AG04450 (cell line): ENCODE measurements around the gene CDH2. TPM values are rescaled to one million over a fixed set of nuclear protein-coding genes. Genes with fewer than 3 reads are reported as not detected.

ENCODE experiments used
- CTCF ChIA-PET: fragments of 300-600, 350-600 bp; formaldehyde crosslinking; extraction: SDS; loops from one replicate; lab custom pipeline; 2022; ENCODE audit warnings: antibody characterized with exemption, inconsistent platforms; lab: Charles Lee
- POLR2A ChIA-PET: fragments of 350-600 bp; formaldehyde crosslinking; extraction: SDS; loops from one replicate; lab custom pipeline; 2021; ENCODE audit warnings: antibody characterized with exemption, inconsistent platforms; lab: Yijun Ruan, JAX
- DNase-seq: peaks from one replicate; pipeline ENCODE4 v3.0.0-alpha.2; 2011; ENCODE audit warnings: low read depth, low spot score
- H3K27ac ChIP-seq: one replicate; pipeline ENCODE4 v1.5.1; 2012; ENCODE audit warnings: low read depth, low read length, control low read depth
- H3K27me3 ChIP-seq: one replicate; pipeline ENCODE4 v1.6.0; 2012; ENCODE audit warnings: low read length; ENCODE audit not compliant: control insufficient read depth, insufficient read depth
- H3K4me3 ChIP-seq: 2 replicates; pipeline ENCODE4 v1.5.1; 2011; ENCODE audit warnings: mild to moderate bottlenecking, low read depth, low read length, control low read depth
- H3K9me3 ChIP-seq: 2 replicates; pipeline ENCODE4 v1.5.1; 2012; ENCODE audit warnings: low read length; ENCODE audit not compliant: control insufficient read depth, insufficient read depth
- CTCF ChIP-seq: IDR thresholded peaks from 2 replicates; pipeline ENCODE4 v1.5.1; 2011; ENCODE audit warnings: low read depth, low read length, control low read depth, inconsistent platforms
- polyA plus RNA-seq: library from polyadenylated mRNA; depleted of rRNA; stranded (reverse); fragments of >200 nt; gene quantifications from 2 replicates; pipeline ENCODE4 v1.2.3, GENCODE V29; 2011

CDH2 gene
- polyA plus RNA-seq, 1 experiment = 45.9 TPM

- DNase-seq = no peak
- no peaks in the 10 kb centered on the region for H3K9me3 ChIP-seq
- no peaks in the 10 kb centered on the region for H3K27me3 ChIP-seq
- POLR2A ChIA-PET = no interaction called here
- no peak for TF ChIP-seq CTCF
- no peak overlapping the region for H3K4me3 ChIP-seq
- CTCF ChIA-PET = interaction anchor here (1.3 kb wide), 1 partner anchor 11 kb away, joined by 4 read pairs; no protein-coding TSS in a partner anchor
- no peak overlapping the region for H3K27ac ChIP-seq
These were observed 24.1 kb upstream of the CDH2 start for GRCh38 chr18:28201056-28201455.

- POLR2A ChIA-PET = no interaction called here
- Histone ChIP-seq H3K9me3 (no peaks in the 10 kb centered on the region), H3K27me3 (no peaks in the 10 kb centered on the region), H3K27ac (no peak overlapping the region), H3K4me3 (no peak overlapping the region)
- CTCF ChIA-PET = no interaction called here
- TF ChIP-seq CTCF = no peak
- no peak for DNase-seq
These were observed 21.7 kb upstream of the CDH2 start for GRCh38 chr18:28198620-28199019.

- no peak overlapping the region for H3K4me3 ChIP-seq
These were observed 16.3 kb upstream of the CDH2 start for GRCh38 chr18:28193177-28193778.

GRCh38 chr18:28189400-28190239 lies 12.7 kb upstream of the CDH2 start:
- H3K4me3 ChIP-seq = no peak overlapping the region
- DNase-seq = peak; percentile 56
- H3K27me3 ChIP-seq = no peaks in the 10 kb centered on the region
- no peaks in the 10 kb centered on the region for H3K9me3 ChIP-seq
- ChIA-PET POLR2A (no interaction called here), CTCF (interaction anchor here (0.6 to 3.3 kb wide), 21 partner anchors 10 to 585 kb away, joined by 3 to 16 read pairs (median 4); no protein-coding TSS in a partner anchor)
- peak; percentile 92 for TF ChIP-seq CTCF
- no peak overlapping the region for H3K27ac ChIP-seq

More at GRCh38 chr18:28193177-28193778, 16.3 kb upstream of the CDH2 start:
- ChIA-PET CTCF (interaction anchor here (1.2 kb wide), 1 partner anchor 506 kb away, joined by 3 read pairs; no protein-coding TSS in a partner anchor), POLR2A (no interaction called here)
- H3K27me3 ChIP-seq = no peaks in the 10 kb centered on the region
- DNase-seq = no peak
- H3K9me3 ChIP-seq = no peaks in the 10 kb centered on the region
- no peak for TF ChIP-seq CTCF
- H3K27ac ChIP-seq = no peak overlapping the region

GRCh38 chr18:28185121-28185520 lies 8.2 kb upstream of the CDH2 start:
- no peak for DNase-seq
- POLR2A ChIA-PET = no interaction called here
- H3K9me3 ChIP-seq = no peaks in the 10 kb centered on the region
- no peaks in the 10 kb centered on the region for H3K27me3 ChIP-seq
- no peak for TF ChIP-seq CTCF
- H3K27ac ChIP-seq = no peak overlapping the region
- CTCF ChIA-PET = no interaction called here
- no peak overlapping the region for H3K4me3 ChIP-seq
